NCI-H2029 treated with DMSO at 0.1 percent for 48 hours (cell line): Measurements from ENCODE around the gene SLC38A3.

Source experiments
- DNase-seq: peaks from one replicate; lab custom pipeline; 2025; lab: John Stamatoyannopoulos, UW

The SLC38A3 gene

DNA sequence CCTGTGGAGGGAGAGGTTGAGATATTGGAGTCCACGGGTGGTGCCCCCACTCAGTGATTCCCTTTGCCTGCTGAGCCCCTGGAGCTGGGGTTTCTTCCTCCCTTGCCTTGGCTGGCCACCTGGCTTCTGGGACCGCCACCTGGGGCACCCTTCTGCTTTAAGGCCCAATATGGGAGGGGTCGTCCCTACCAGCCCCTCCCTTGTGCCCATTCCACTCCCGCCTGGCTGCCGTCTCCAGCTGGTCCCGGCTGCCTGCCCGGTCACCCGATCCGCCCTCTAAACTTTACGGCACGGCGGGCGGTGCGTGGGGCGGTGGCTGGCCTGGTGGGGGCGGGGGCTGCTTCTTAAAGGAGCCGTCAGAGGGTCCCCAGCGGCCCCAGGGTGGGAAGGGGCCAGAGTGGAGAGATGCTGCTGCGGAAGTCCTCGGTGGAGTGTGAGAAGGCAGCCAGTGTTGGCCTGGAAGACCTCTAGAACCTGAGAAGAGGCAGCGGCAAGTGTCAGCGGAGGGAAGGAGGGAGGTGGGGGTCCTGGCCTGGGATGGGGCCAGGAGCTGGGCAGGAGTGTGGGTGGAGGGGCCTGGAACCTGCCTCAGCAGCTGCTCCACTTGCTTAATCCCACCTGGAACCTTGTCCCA is 62.3 kb downstream of the SLC38A3 start:
- no peak for DNase-seq

DNA sequence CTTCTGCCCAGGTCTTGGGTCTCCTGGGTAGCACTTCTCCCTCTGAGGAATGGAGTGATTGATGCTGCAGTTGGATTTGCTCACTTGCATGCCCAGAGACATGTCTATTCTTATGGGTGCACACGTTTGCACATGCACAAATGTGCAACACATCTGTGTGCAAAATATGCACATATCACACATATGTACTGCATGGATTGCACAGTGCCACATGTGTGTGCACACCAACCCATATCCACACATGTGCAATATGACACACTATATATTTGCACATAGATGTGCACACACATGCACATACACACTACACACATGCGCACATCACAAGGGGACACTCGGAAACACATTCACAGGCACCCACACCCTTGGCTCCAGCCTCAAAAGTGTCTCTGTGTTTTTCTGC is 63.2 kb downstream of the SLC38A3 start:
- no peak for DNase-seq

- no peak for DNase-seq
These were observed 63.8 kb downstream of the SLC38A3 start, which contains the start of gene SEMA3B for GRCh38 chr3:50268703-50269451. SEMA3B (plus strand) TSS chr3:50269147; CDS start chr3:50269241, 94 bp downstream.

DNA sequence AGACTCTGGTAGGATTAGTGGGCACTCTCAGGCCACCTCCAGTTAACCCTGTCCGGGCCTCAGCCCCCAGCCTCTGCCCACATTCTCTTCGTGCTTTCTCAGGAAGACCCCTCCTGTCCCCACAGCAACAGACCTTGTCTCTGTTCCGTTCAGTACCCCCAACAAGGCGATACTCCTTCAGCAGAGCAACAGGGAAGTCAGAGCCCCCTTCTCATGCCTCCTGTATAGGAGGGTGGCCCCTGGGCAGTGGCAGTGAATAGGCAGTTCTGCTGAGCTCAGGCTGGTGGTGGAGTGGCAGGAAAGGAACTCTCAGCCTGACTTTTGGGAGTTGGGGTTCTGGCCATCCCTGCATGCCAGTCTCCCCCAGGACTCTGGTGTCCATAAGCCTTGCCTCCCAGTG is 64.4 kb downstream of the SLC38A3 start:
- no peak for DNase-seq

DNA sequence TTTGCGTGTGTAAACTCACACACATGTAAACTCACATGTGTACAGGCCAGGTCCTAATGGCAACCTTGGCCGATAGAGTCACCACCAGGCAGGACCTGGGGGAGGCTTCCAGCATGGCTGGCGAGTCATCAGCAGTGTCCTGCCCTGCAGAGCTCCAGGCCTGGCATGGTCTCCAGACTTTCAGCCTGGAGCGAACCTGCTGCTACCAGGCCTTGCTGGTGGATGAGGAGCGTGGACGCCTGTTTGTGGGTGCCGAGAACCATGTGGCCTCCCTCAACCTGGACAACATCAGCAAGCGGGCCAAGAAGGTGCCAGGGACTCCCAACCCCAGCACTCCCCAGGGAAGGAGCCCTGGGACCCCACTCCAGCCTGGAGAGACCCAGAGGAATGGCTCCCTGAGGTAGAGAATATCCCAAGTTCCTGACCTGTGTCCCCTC is 64.9 kb downstream of the SLC38A3 start:
- DNase-seq: no peak

DNA sequence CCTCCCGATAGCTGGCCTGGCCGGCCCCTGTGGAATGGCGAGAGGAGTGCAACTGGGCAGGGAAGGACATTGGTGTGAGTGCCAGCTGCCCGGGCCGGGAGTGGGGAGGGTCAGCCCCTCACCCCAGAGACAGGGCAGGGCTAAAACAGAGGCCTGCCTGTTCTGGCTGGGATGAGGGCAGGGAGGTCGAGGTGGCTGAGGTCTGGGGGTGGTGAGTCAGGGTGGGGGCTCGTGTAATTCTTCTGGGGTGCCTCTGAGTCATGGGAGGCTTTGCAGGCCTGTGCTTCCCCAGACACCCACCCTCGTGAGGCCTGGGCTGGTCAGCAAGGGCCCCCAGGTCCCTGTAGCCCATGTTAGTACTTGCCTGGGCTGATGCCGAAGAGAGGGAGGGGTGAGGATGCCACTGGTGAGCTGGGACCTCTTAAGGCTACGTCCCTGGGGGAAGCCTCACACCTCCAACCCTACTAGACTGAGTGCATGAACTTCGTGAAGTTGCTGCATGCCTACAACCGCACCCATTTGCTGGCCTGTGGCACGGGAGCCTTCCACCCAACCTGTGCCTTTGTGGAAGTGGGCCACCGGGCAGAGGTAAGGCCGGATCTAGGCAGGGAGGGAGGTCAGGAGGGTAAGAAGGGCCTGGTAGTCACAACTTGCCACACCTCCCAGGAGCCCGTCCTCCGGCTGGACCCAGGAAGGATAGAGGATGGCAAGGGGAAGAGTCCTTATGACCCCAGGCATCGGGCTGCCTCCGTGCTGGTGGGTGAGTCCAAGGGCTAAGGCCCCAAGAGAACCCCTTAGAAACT is 65.6 kb downstream of the SLC38A3 start:
- DNase-seq: no peak
